GM19452 (cell line): Measurements from ENCODE around the gene CIB2.

Experiments
- ATAC-seq: cut with Tn5 transposase; IDR thresholded peaks from one replicate; pipeline ENCODE4 v1.9.1; 2021; ENCODE audit not compliant: unreplicated experiment

The CIB2 gene

DNA sequence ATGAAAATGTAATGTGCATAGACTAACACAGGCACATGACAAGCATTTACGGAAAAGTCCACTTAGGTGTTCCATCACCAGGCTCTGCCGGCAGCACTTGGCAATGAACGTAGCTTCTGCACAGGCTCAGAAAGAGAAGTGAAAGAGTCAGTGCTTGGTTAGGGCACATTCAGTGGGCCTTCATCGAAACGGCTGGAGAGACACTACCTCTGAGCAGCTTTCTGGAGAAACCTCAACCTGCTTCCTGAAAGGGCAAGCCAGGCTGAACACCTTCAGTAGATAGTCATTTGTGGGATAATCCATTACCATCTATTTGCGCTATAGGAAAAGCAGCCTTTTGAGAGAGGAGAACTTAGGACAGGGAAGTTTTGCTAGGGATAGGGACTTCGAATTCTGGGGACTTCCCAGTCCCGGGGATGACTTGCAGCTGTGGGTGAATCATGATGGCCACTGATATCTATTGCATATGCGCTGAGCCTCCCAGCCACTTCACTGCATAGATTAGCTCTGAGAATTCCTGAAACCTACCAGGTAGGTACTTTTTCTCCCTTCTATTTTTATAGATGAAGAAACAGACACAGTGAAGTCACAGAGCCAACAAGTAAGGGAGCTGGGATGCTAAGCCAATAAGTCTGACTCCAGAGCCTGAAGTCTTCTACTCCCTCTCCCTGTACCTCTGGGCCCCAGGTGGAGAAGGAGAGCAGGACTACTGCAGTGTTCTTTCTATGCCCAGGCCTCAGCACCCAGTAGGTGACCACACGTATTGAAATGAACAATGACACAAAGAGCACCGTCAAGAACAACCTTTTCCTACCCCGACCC, 43.1 kb downstream of the CIB2 start:
- ATAC-seq, result peak; percentile 69

DNA sequence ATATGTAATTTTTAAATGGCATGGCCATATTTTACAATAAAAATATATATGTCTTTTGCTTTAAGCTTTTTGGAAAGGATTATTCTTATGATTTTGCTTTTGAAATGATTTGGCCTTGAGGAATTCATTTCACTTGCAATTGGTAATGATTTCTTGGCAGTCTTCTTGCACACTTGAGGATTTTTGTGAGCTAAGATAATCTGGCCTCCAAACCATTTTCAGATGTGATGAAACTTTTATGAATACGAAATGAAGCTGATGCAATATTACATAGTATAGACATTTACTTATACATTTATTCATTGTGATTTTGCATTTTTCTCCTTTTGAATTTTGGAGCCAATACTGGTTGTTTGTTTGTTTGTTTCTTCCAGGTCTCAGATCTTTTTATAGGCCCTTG, 45.3 kb downstream of the CIB2 start:
- no peak for ATAC-seq

DNA sequence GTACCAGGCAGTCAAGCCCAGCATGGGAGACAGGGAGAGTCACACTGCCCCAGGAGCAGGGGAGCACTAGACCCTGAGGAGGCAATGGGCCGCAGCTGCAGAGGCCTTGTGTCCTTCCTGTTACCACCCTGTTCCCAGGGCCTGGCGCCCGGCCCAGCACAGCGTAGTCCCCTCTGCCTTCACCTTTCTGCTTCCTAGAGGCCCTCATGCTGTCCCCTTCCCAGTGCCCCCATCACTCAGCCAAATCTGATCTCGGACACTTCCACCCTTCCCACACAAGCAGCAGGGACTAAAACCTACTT, 46.8 kb downstream of the CIB2 start:
- ATAC-seq, result no peak

DNA sequence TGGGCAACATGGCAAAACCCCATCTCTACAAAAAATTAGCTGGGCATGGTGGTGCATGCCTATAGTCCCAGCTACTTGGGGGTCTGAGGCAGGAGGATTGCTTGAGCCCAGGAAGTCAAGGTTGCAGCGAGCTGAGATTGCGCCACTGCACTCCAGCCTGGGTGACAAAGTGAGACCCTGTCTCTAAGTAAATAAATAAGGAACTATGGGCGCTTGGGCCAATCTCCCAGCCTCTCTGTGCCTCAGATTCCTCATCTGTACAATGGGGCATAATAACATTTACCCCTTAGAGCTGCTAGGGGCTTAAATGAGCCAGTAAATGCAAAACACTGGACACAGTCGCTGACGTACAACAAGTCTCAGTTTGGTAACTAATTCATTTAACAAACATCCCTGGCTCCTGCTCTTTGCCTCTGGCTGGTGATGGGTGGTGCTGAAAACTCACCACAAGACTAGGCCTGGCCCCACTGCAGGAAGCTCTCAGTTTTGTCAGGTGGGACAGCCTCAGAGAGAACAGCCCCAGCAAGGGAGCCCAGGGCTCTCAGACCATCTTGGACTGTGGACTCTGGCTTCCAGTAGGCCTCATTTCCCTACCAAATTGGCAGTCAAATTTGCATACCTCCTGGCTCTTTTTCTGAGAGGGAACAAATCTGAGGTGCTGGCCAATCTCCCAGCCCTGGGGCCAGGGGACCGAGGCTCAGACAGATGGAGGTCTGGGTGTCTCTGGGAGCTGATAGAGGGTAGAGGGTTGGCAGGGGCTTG, 47.4 kb downstream of the CIB2 start:
- no peak for ATAC-seq

DNA sequence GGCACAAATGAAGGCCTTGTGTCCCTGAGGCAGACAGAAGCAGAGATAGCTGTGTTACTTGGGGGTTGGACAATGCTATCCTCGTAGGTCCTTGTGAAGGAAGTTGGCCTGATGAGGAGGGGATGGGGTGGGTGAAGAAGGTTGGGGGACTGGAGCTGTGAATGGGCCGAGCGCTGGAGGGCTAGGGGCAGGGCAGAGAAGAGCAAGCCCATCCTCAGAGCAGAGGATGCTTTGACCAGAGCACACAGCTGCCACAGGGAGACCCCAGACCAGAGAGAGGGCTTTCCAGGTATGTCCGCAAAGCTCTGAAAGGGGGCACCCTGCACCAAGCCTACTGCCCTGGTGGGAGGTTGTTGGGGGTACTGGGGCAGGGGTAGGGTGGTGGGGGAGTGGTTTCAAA, 48.1 kb downstream of the CIB2 start:
- ATAC-seq, result no peak

DNA sequence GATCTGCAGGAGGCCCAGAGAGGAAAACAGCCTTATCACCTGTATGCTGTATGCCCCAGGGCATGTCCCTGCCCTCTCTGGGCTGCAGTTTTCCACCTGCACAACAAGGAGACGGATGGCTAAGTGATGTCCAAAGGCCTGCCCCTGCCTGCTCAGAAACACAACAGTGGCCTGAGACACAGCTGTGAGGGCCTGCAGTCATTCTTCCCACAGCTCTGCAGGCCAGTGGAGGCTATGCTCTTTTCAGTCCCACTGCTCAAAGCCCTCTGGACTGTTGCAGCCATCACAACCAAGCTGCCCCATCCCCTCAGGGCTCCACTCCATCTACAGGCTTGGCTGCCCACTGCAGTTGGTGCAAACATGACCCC, 48.5 kb downstream of the CIB2 start:
- no peak for ATAC-seq

DNA sequence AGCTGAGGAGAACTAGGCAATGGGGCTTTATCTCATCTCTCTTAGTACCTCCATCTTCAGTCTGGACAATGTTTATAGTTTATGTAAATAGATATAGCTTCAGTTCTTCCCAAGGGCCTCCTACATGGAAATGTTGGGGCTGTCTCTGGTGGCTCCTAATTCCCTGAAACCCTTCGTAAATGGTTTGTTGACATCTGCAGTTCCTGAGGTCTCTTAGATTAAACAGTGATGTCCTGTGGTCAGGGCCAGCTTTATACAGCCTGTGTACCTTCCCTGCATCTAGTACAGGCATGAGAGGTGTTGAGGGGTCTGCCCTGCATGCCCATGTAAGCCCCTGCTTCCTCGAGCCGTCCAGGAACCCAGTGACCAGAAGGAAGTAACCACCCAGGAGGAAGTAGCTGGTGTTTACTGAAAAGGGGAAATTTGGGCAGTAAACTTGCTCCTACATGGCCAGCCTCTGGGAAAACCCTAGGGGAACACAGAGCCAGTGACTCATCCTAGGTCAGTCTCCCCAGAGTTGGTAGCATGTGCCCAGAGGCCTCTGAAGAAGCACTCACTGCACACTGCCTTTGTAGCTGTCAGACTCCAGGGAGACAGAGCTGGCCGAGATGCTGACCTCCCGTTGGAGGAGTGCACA, 49.0 kb downstream of the CIB2 start:
- no peak for ATAC-seq

DNA sequence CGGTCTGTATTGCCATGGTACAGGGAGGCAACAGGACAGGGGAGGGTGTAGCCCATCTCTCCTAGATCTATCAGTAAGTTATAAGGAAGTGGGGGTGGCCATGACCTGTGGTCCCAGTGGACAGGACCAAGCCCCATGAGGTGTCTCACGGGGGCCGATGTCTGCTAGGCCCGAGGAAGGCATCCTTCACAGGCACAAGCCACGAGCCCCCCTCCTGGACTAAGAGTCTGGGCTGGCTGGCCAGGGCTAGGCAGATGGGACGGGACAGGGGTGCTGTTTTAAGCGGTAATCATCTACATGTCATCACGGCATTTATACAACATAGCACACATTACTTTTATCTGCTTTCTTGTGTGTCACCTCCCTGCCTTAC, 51.2 kb downstream of the CIB2 start:
- no peak for ATAC-seq

DNA sequence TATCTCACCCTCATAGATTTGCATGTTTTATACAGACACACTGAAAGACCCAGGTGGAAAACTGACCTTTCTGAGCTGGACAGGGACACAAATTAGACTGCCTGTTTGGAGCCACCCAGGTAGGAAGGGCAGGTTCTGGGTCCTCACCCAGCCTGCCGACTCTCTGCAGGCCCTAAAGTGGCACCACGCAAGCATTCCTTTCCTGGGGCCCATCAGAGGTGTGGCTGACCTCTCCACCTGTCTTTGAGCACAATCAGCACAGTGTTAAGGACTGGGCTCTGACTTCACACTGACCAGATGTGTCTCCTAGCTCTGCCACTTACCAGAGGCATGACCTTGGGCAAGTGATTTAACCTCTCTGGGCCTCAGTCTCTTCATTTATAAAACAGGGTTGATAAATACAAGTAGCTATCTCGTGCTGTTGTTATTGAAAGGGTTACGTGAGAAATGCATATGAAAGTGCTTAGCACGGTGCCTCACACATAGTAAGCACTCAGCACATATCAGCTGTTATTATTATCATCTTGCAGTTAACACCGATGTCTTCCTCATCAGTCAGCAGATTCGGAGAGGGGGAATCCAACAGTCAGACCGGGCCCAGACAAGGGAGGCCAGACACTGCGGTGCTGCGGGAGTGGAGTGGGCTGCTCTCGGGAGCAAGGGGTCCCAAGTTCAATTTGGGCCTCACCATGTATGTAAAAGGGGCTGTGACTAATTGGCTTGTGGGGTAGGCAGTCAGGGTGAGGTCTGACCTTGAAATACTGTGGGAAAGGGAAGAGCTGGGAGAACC, 51.8 kb downstream of the CIB2 start:
- ATAC-seq, result no peak

DNA sequence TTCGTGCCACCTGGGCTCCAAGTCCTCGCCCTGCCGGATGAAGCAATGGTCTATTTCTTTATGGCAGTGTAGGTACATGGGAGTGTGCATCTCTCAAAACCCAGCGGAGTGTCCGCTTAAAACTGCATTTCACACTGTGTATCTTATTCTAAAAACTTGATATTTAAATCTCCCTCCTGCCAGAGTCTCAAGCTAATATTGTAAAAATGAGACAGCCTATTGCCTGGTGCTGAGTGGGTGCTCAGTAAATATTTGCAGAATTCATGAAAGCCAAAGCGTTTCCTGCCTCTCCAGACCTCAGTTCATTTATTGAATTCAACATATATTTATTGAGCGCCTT, 53.4 kb downstream of the CIB2 start:
- ATAC-seq, result no peak

DNA sequence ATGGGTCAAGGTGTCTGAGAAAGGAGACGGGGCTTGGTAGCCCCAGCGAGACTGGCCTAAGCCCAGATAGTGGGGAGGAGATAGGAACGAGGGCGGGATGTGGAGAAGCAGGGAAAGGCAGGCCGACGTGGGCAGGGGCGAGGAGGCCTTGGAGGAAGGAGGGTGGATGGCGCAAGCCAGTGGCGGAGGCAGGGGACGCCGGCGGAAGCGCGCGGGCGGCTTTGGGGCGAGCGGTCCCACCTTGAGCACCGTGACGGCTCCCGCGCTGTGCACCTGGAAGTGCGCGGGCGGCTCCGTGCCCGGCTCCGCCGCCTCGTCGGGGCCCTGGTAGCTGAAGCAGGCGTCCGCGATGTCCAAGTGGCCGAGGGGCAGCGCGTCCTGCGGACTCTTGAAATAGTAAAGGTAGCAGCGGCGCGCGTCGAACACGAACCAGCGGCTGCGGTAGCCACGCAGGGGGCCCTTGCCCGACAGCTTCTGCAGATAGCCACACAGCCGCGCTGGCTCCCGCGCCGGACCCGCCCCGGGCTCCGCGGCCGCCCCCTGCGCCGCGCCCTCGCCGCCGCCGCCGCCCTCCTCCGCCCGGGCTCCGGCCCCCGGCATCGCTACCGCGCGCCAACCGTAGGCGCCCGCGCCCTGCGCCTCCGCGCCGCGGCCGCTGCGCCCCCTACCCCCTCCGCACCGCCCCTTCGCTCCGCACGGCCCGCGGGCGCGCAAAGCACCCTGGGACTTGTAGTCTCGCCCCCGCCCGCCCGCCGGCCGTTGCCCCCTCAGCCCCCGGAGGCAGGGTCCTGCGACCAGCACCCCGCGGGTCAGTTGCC, 54.0 kb downstream of the CIB2 start, which contains the start of gene TBC1D2B:
TBC1D2B (minus strand) TSS at position 659 of the 818 bp plus-strand sequence; CDS start at position 600, 59 bp downstream.
- peak; percentile 75 for ATAC-seq

DNA sequence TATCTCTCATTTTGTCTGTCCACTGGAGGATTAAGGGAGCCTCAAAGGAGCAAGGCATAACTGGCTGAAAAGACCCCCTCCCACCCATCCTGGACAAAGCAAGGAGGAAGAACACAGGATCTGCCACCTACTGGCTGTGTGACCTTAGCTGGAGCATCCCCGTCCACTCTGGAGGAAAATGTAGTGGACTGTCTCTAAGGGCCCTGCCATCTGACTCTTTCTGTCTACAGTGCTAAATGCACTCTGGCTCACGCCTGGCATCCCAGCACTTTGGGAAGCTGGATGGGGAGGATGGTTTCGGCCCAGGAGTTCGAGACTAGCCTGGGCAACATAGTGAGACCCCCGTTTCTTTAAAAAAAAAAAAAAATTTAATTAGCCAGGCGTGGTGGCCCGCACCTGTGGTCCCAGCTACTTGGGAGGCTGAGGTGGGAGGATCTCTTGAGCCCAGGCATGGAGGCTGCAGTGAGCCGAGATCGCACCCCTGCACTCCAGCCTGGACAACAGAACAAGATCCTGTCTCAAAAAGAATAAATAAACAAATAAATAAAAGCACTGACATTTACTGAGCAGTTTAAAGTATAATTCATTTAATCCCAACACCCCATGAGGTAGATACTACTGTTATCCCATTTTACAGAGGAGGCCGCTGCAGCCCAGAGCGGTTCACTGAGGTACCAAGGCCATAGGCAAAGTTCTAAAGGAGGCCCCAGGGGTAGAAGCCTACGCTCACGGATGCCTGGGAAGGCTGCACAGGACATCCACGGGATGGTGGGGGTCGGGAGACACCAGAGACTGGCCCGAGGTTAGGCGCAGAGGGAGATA, 54.8 kb downstream of the CIB2 start:
- no peak for ATAC-seq

DNA sequence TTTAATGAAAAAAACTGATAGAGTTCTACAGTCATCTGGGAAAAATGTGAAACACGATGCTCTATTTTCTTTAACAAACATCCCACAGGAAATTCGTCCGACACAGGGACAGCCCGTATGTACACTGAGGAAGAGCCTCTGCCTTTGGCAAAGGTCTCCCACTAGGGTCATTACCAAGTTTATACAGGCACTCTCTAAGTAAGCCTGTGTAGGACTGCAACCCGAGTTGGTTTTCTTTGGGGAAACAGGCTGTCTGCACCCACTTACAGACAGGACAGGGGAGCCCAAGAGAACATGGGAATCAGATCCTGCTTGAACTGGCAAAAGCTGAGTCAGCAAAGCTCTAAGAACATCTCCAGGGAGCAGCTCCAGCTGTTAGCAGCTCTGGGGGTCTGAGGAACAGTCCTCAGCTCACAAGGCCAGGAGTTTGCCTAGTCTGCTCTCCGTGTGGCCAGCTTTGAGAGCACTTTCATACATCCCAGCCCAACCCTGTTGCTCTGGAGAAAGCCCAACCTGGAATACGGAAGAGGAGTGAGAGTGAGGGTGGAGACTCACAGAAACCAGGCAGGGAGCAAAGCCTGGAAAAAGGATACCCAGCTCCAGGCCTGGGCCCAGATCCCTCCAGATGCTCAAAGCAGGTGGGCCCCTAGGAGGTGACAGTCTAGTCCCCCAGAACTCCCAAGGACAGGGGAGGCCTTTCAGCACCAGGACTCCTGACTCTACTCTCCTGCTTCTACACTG, 55.6 kb downstream of the CIB2 start:
- no peak for ATAC-seq

DNA sequence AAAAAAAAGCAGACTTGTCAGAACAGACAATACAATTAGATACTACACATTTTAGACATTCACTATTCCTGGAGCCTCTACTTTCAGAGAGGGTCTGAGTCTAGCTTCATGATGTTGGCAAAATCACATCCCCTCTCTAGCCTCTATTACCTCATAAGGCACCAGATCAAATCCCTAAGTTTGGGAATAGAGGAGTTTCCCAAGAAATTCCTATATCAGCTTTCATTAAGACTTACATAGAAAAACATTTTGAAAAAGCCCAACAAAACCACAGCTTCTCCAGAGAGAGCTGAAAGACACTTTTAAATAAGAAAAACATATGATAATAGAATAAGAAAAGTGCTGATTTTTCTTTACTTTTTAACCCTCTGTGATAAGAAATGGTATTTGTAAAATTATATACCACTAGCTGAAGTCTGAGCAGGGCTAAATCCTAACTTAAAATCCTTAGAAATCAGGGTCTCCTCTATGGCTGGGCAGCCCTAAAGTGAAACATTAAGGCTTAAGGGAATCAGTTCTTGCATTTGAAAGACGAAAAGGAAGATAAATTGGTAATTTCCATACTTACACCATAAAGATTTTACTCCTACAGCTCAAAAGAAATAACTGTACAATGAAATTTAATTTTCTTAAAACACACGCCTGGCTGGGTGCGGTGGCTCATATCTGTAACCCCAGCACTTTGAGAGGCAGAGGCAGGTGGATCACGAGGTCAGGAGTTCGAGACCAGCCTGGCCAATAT, 58.0 kb downstream of the CIB2 start:
- ATAC-seq, result no peak

DNA sequence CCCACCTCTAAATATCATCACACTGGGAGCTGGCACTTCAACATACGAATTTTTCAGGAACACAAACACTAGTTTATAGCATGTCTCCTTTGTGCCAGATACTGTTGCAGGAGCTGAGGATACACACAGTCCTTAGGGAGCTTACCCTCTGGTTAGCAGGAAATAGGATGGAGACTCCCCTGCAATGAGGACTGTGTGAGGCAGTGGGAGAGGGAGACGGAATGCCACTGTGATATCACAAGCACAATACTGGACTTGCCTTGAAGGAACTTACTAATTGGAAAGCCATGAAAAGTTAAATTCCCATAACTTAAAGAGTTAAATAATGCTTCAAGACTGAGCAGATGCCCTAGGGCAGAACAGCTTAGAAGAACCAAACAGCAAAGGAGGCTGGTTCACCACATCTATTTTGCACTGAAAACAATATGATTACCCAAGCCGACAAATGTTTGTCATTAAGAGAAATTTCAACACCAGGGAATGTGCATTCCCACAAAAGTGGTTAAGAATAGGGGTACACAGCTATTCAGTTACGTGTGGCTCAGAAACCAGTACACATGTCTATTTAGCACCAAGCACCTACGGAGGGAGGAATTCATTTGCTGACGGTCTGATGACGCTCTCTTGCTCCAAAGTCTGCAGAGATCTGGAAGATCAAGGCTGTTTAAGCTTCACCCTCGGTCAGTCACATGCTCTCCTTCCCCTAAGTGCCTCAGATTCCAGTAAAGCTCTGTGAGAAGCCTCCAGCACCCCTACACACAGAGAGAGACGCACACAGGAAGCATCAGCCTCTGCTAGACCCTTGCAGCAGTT, 59.0 kb downstream of the CIB2 start:
- no peak for ATAC-seq

DNA sequence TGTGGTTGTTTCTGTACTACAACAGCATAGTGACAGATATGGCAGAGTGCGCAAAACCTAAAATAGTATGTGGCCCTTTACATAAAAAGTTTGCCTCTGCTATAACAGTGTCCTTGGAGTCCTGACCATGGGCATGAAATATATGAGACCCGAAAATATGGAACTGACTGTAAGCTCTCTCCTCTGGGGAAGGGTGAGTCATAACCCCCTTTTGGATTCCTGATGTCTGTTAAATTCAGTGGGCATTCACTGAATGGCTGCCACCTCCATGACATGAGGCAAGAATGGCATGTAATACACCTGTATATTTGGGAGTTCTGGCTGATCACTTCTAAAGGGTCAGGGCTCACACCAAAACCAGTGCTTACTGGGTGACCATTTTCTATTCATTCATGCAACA, 59.9 kb downstream of the CIB2 start:
- no peak for ATAC-seq

DNA sequence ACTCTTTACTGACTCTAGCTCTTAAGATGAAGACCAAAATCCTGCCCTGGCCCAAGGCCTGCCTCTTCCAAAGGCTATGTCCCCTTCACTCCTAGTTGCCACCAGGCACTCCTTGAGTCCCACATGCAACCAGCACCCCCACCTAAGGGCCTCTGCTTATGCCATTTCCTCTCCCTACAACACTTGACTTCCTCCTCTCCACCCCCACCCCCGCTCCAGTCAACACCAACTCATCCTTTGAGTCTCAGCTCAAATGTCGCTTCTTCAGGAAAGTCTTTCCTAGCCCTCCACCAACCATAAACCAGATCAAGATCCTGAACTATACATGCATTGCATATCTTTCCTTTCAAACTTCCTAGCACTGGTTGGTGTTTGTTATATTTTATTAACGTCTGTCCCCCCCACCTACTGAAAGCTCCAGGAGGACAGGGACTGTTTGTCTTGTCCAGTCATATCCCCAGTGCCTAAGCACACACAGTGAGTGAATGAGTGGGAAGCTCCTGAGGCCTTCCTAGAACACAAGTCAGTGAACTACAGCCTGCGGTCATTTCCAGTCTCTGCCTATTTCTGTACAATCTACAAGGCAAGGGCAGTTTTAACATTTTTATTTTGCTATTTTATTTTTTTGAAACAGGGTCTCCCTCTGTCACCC, 61.1 kb downstream of the CIB2 start:
- no peak for ATAC-seq
